NCI-H774 (cell line): ENCODE results near the gene EIF5A.

ENCODE experiments used
- DNase-seq: peaks from one replicate; lab custom pipeline; 2025; lab: John Stamatoyannopoulos, UW

The EIF5A gene

GRCh38 chr17:7306911-7307685 is at the start of gene EIF5A:
TSS of gene EIF5A (plus strand) at chr17:7307628. CDS start at chr17:7309636, 2,008 bp downstream.
- DNase-seq, result peak; percentile 92

- no peak for DNase-seq
Measured at GRCh38 chr17:7258731-7259554, 48.5 kb upstream of the EIF5A start.

GRCh38 chr17:7259555-7259889 is 47.9 kb upstream of the EIF5A start:
- DNase-seq, result no peak

- DNase-seq, result no peak
Measured at GRCh38 chr17:7260151-7260550, 47.3 kb upstream of the EIF5A start.

GRCh38 chr17:7260651-7261378 is 46.6 kb upstream of the EIF5A start:
- DNase-seq, result no peak

GRCh38 chr17:7261379-7262191 is 45.8 kb upstream of the EIF5A start:
- DNase-seq, result no peak

GRCh38 chr17:7262192-7262934 is 45.1 kb upstream of the EIF5A start, which contains the start of gene CLDN7:
TSS of gene CLDN7 (minus strand) at chr17:7262478. CDS start at chr17:7262043, 435 bp downstream.
- peak; percentile 55 for DNase-seq

- no peak for DNase-seq
Measured at GRCh38 chr17:7262935-7263800, 44.3 kb upstream of the EIF5A start.

- DNase-seq, result no peak
Measured at GRCh38 chr17:7263801-7264078, 43.7 kb upstream of the EIF5A start.

- no peak for DNase-seq
Measured at GRCh38 chr17:7266784-7267183, 40.6 kb upstream of the EIF5A start.

- DNase-seq, result no peak
Measured at GRCh38 chr17:7279448-7279847, 28.0 kb upstream of the EIF5A start.

- peak; percentile 16 for DNase-seq
Measured at GRCh38 chr17:7280519-7281073, 26.8 kb upstream of the EIF5A start.

GRCh38 chr17:7281074-7281952 is 26.1 kb upstream of the EIF5A start, which contains the start of gene SLC2A4:
TSS of gene SLC2A4 (plus strand) at chr17:7281718. CDS start at chr17:7281935, 217 bp downstream.
- DNase-seq, result peak; percentile 74

- no peak for DNase-seq
Measured at GRCh38 chr17:7281953-7282751, 25.3 kb upstream of the EIF5A start.

- DNase-seq, result no peak
Measured at GRCh38 chr17:7282752-7283321, 24.6 kb upstream of the EIF5A start.

GRCh38 chr17:7283471-7284216 is 23.8 kb upstream of the EIF5A start:
- no peak for DNase-seq

- no peak for DNase-seq
Measured at GRCh38 chr17:7284911-7285310, 22.5 kb upstream of the EIF5A start.
